Cardiac septum (tissue), 1 donor: ENCODE data around the gene XDH. TPM values are rescaled to one million over a fixed set of nuclear protein-coding genes. Genes with fewer than 3 reads are reported as not detected.
A peak's percentile ranks its signal among the peaks of the same experiment; 100 is the strongest.

ENCODE experiments used
- DNase-seq: peaks from one replicate; pipeline ENCODE4 v3.0.0-alpha.2; 2020; ENCODE audit warnings: low spot score
- intact Hi-C: fragments of 100-400 bp; cut with DNase I; formaldehyde crosslinking; loops from one replicate; pipeline ENCODE4 v1.14.0; 2022
- total RNA-seq: library from RNA; stranded (reverse); fragmentation: NEBNext Ultra II Directional; extraction: Animal tissue kit (Norgen Biotek cat#: 25700); gene quantifications from one replicate; pipeline ENCODE4 v1.2.1, GENCODE V29; 2021
- donor health status: DM: no; HTN: no; CAD: no.

The XDH gene
- total RNA-seq, 1 donor from 2014 or later: not detected

DNA sequence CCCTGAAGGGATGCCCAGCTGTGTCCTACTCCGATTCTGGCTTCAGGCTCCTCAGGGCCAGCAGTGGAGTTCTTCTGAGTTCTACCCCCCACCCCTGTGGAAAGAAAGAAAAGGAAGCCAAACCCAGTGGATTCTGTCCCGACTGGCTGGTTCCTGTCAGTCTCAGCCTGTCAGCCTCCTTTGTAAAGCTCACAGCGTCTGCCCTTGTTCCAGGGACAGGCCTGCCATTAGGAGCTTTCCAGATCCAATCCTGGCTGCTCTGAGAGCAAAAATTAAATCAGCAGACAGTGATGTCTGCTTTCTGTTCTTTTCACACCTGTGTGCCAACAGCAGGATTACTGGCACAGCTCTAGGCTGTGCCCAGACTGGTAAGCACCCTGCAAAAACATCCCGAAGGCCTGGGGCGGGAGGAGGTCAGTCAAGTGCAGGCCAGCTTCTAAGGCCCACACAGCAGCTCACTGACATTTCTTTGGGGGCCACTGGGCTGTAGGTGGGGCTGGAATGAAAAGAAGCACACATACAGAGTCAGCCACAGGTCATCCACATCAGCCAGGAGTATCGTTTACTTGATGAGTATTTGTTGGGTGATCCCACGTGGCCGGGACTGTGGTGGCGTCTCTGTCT, 111.5 kb downstream of the XDH start:
- peak; percentile 80 for DNase-seq
- intact Hi-C loops: loop anchor here (1.0 kb wide), 1 partner anchor 19 kb away; no protein-coding TSS in a partner anchor

DNA sequence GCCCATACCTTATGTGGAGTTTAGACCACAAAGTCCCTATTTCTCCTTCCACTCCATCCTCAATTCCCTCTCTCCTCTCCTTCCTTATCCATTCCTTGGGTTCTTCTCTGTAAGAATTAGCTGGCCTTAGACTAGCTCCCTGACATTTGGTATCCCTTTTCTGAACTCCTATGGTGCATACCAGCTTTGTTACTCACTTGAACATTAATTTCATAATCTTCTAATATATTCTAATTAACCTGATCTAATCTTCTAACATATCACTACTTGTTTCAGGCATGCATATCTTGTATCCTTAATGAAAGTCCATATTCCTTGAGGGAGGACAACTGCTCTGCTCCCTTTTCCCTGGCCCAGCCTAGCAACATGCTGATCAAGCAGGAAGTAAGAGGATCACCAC, 114.2 kb downstream of the XDH start:
- intact Hi-C loops: no loop called here
- DNase-seq: no peak

DNA sequence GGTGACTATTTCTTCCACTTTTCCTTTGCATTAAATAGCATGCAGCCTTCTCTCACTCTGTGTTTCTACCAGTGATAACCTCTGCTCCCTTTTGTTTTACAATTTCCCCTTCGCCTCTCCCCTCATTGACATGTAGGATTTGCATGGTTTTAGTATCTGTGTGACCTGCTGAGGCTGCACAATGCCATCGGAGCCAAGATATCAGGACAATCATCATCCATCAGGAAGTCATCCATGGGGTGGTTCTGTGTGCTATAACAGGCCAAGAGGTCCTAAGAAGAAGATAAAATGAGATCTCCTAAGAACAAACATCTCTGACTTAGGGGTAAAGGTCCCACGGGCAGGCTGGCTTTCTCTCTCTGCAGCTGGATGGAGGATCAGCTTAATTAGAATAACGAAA, 115.0 kb downstream of the XDH start:
- DNase-seq: no peak
- intact Hi-C loops: no loop called here

DNA sequence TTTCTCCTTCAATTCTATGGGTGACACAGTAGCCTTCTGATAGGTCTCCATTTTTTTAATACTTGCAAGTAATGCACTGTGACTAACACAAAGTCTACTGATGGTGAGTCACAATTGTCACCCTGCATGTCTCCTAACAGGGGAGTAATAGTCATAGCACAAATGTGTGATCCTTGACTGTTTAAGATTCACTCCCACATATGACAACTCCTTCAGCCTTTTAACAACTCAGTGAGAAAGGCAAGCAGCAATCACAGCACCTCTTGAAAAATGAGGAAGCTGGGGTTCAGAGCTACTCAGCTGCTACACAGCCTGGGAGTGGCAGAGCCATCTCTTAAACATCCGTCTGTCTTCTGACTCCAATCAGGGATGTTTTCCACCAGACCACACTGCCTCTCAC, 116.8 kb downstream of the XDH start:
- no peak for DNase-seq
- intact Hi-C loops: loop anchor here (2.0 kb wide), 1 partner anchor 63 kb away; the partner anchor contains the start of gene EHD3

GRCh38 chr2:31296641-31297287, 117.8 kb downstream of the XDH start:
- intact Hi-C loops: loop anchor here (2.0 kb wide), 1 partner anchor 62 kb away; the partner anchor contains the start of gene EHD3
- no peak for DNase-seq

GRCh38 chr2:31294196-31294595, 120.3 kb downstream of the XDH start:
- intact Hi-C loops: no loop called here
- DNase-seq: no peak

- intact Hi-C loops: no loop called here
- no peak for DNase-seq
Measured at GRCh38 chr2:31287654-31288053, 126.9 kb downstream of the XDH start.

DNA sequence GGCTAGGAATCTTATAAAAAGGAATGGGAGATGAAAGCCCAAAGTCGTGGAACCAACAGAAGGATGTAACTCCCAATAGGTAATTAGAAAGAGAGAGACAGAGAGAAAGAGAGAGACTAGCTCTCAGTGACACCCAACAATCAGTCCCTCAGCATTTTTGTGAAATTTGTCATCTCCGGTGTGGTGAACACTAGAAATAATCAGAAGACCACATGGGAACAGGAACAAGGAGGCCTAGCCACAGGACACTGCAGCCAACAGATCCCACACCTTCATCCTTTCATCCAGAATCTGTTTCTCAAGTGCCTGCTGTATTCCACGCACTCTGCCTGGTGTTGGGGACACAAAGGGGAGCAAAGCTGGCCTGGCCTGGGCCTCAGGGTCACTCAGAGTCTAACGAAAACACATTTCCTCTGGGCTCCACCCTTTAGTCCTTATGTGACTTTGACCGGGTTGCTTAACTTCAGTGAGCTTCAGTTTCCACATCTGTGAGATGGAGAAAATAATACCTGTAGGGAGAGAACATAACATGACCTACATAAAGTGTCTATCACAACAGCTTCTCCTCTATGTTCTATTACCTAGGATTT, 127.5 kb downstream of the XDH start:
- no peak for DNase-seq
- intact Hi-C loops: no loop called here

DNA sequence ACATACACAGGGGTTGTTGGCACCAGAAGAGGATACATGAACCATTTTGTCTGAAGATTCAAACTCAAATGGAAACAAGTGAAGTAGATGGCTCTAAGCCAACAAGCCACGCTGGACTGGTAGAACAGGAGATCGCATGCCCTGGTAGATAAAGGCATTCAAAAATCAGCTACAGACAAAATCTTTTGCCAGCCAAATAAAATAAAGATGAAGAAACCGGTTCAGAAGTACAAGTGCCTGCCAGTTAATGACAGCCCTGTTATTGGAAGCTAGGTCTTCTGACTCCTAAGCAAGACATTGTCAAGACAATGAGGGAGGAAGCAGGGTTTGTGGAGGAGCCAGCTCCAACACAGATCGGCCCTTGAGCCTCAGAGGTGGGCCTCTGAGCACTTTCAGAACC, 128.3 kb downstream of the XDH start:
- DNase-seq: no peak
- intact Hi-C loops: no loop called here

Other genes starting within 250 kb of the XDH start
- gene CAPN14, start 197.2 kb downstream of the XDH start, total RNA-seq: 0.16 TPM
- gene EHD3, start 180.6 kb downstream of the XDH start, total RNA-seq: 26.6 TPM
- not detected for gene SRD5A2, start 166.2 kb upstream of the XDH start, total RNA-seq